B cell (primary cell): ENCODE results near the gene KAZN. TPM values are rescaled to one million over a fixed set of nuclear protein-coding genes. Genes with fewer than 3 reads are reported as not detected.

ENCODE experiments used
- ATAC-seq: fragments of 200-7000 bp; cut with Tn5 transposase; one replicate; pipeline ENCODE4 v1.10.0; 2021; ENCODE audit warnings: low read depth, mild to moderate bottlenecking, moderate number of reproducible peaks, moderate library complexity
- CTCF ChIA-PET: fragments of 350-600 bp; sonication (Branson Sonifier 250); formaldehyde crosslinking; loops from one replicate; lab custom pipeline; 2021; ENCODE audit warnings: antibody characterized with exemption, inconsistent platforms; lab: Charles Lee
- POLR2A ChIA-PET: fragments of 350-600 bp; sonication (Branson Sonifier 250); formaldehyde crosslinking; loops from one replicate; lab custom pipeline; 2021; ENCODE audit warnings: antibody characterized with exemption; lab: Charles Lee
- DNase-seq: peaks from one replicate; pipeline ENCODE4 v3.0.0; 2013
- H2AFZ ChIP-seq: 2 replicates; pipeline ENCODE4 v1.6.1; 2012; ENCODE audit warnings: mild to moderate bottlenecking, low read depth, low read length; ENCODE audit not compliant: insufficient read depth, poor library complexity, severe bottlenecking
- H3K27ac ChIP-seq, 2 donors: 1 replicate in 1 of 2; 2 replicates in 1 of 2; pipeline ENCODE4 v1.5.1; 2012 to 2013; ENCODE audit warnings: low read length in 2 of 2, mild to moderate bottlenecking in 2 of 2, moderate library complexity in 1 of 2
- H3K27me3 ChIP-seq, 4 experiments: fragments of 200-600 bp in 1 of 4; sonication (generic) in 1 of 4; replicated peaks in 1 of 4; 1 replicate in 2 of 4; 2 replicates in 2 of 4; pipeline versions ENCODE4 v1.6.1 to v1.7.0; 2013 to 2016; ENCODE audit warnings: low read length in 3 of 4, mild to moderate bottlenecking in 2 of 4, mixed read lengths in 1 of 4, moderate library complexity in 1 of 4; ENCODE audit not compliant: insufficient read depth in 4 of 4, control insufficient read depth in 3 of 4; ENCODE audit errors: control extremely low read depth in 1 of 4
- H3K36me3 ChIP-seq, 2 experiments: replicated peaks in 1 of 2; 1 replicate in 1 of 2; 2 replicates in 1 of 2; pipeline versions ENCODE4 v1.6.1 to v1.7.1; 2013; ENCODE audit warnings: low read length in 1 of 2; ENCODE audit not compliant: insufficient read depth in 2 of 2, control insufficient read depth in 1 of 2; ENCODE audit errors: control extremely low read depth in 1 of 2, extremely low read depth in 1 of 2
- H3K4me1 ChIP-seq, 2 donors: fragments of 200-600 bp in 1 of 2; sonication (generic) in 1 of 2; 1 replicate in 1 of 2; 2 replicates in 1 of 2; pipeline versions ENCODE4 v1.5.1 to v1.6.1; 2013 to 2017; ENCODE audit warnings: low read length in 2 of 2; ENCODE audit not compliant: control insufficient read depth in 2 of 2, insufficient read depth in 2 of 2
- H3K4me2 ChIP-seq: replicated peaks from 2 replicates; pipeline ENCODE3; 2012; ENCODE audit warnings: mild to moderate bottlenecking, low read depth, low read length; ENCODE audit not compliant: poor library complexity, severe bottlenecking
- H3K4me3 ChIP-seq, 5 experiments: fragments of 200-600 bp in 1 of 5; sonication (generic) in 1 of 5; 1 replicate in 3 of 5; 2 replicates in 2 of 5; pipeline versions ENCODE4 v1.5.1 to v1.7.0; 2011 to 2016; ENCODE audit warnings: low read length in 4 of 5, mild to moderate bottlenecking in 4 of 5, low read depth in 2 of 5, control low read depth in 1 of 5, moderate library complexity in 1 of 5; ENCODE audit not compliant: insufficient read depth in 1 of 5; ENCODE audit errors: control extremely low read depth in 1 of 5, extremely low read depth in 1 of 5
- H3K79me2 ChIP-seq: fragments of 200-600 bp; sonication (generic); one replicate; pipeline ENCODE4 v1.6.0; 2016; ENCODE audit warnings: low read length; ENCODE audit not compliant: control insufficient read depth, insufficient read depth
- H3K9ac ChIP-seq: fragments of 200-600 bp; sonication (generic); 2 replicates; pipeline ENCODE4 v1.6.1; 2017; ENCODE audit warnings: mild to moderate bottlenecking, low read length, moderate library complexity
- H3K9me3 ChIP-seq, 3 donors: one replicate each; pipeline versions ENCODE4 v1.6.1 to v1.7.1; 2013; ENCODE audit warnings: low read length in 2 of 3; ENCODE audit not compliant: control insufficient read depth in 2 of 3, insufficient read depth in 1 of 3; ENCODE audit errors: control extremely low read depth in 1 of 3
- H4K20me1 ChIP-seq: 2 replicates; pipeline ENCODE4 v1.6.0; 2012; ENCODE audit warnings: mild to moderate bottlenecking, low read length; ENCODE audit not compliant: insufficient read depth, control insufficient read depth, poor library complexity, severe bottlenecking
- H3K27ac Mint-ChIP-seq: one replicate; pipeline ENCODE4 v1.8.0; 2021; ENCODE audit warnings: mixed read lengths
- H3K27me3 Mint-ChIP-seq: one replicate; pipeline ENCODE4 v1.8.0; 2021; ENCODE audit warnings: mixed read lengths
- H3K4me1 Mint-ChIP-seq: one replicate; pipeline ENCODE4 v1.8.0; 2021; ENCODE audit warnings: mixed read lengths
- H3K4me3 Mint-ChIP-seq: one replicate; pipeline ENCODE4 v1.8.0; 2021; ENCODE audit warnings: mixed read lengths
- H3K9me3 Mint-ChIP-seq: one replicate; pipeline ENCODE4 v1.8.0; 2022; ENCODE audit warnings: mixed read lengths; ENCODE audit not compliant: insufficient read depth
- CTCF ChIP-seq: fragments of 200-600 bp; IDR thresholded peaks from one replicate; pipeline ENCODE4 v1.8.0; 2022; ENCODE audit warnings: antibody characterized with exemption, mild to moderate bottlenecking
- EZH2 ChIP-seq: IDR thresholded peaks from 2 replicates; pipeline ENCODE4 v1.6.1; 2012; ENCODE audit warnings: borderline replicate concordance, low read depth, mild to moderate bottlenecking, moderate library complexity, low read length; ENCODE audit not compliant: insufficient read depth, poor library complexity, severe bottlenecking
- WGBS: methylation state at CpG from one replicate; pipeline ENCODE4 v1.1.5; 2013; ENCODE audit warnings: missing lambda C conversion rate; ENCODE audit not compliant: insufficient coverage; 5-methylcytosine and 5-hydroxymethylcytosine counted together
- intact Hi-C: fragments of 100-400 bp; cut with micrococcal nuclease; formaldehyde crosslinking; loops from one replicate; pipeline ENCODE4 v1.10.0; 2022
- polyA plus RNA-seq: library from polyadenylated mRNA; depleted of rRNA; stranded (reverse); fragments of >200 nt; gene quantifications from 2 replicates; pipeline ENCODE4 v1.2.3, GENCODE V29; 2012
- total RNA-seq, 2 donors: library from RNA; stranded (reverse); fragments of 120-200 nt in 1 of 2; gene quantifications; 1 replicate in 1 of 2; 2 replicates in 1 of 2; pipeline versions ENCODE4 v1.2.3 to v1.2.4, GENCODE V29; 2013 to 2022

Gene KAZN
- total and polyA plus RNA-seq, 2 donors (not counting 1 experiment from before 2014, with no cell fraction given), result 0.13 to 0.39 TPM

- Histone ChIP-seq H3K36me3 (no peaks in the 10 kb centered on the region), H3K4me2 (no peak overlapping the region), H3K4me3 (no peak overlapping the region), H3K9ac (no peak overlapping the region), H3K27ac (no peak overlapping the region), H3K79me2 (no peaks in the 10 kb centered on the region), H3K4me1 (no peaks in the 10 kb centered on the region), H2AFZ (no peak overlapping the region), H4K20me1 (no peaks in the 10 kb centered on the region), H3K9me3 (peaks cover 0 to 13% (median 0%) of the 10 kb centered on the region in 3 donors), H3K27me3 (no peaks in the 10 kb centered on the region)
- ATAC-seq (no peak), DNase-seq (no peak)
- Mint-ChIP-seq H3K4me3 (no peak overlapping the region), H3K27me3 (no peaks in the 10 kb centered on the region), H3K27ac (no peak overlapping the region), H3K4me1 (no peaks in the 10 kb centered on the region), H3K9me3 (no peaks in the 10 kb centered on the region)
- no peak for TF ChIP-seq EZH2
- no peak for TF ChIP-seq CTCF
- ChIA-PET CTCF (no interaction called here), POLR2A (no interaction called here)
- intact Hi-C loops, result no loop called here
- WGBS, result 87% methylated on average over 17 of the region's 19 CpGs
These were observed 360.0 kb downstream of the KAZN start for GRCh38 chr1:14958249-14959058.

- ChIA-PET CTCF (no interaction called here), POLR2A (no interaction called here)
- DNase-seq (no peak), ATAC-seq (no peak)
- TF ChIP-seq EZH2 (no peak), CTCF (no peak)
- Histone ChIP-seq H3K9me3 (peaks cover 0 to 9% (median 0%) of the 10 kb centered on the region in 3 donors), H3K79me2 (no peaks in the 10 kb centered on the region), H3K9ac (no peak overlapping the region), H3K27ac (no peak overlapping the region), H2AFZ (no peak overlapping the region), H4K20me1 (no peaks in the 10 kb centered on the region), H3K4me2 (no peak overlapping the region), H3K4me3 (no peak overlapping the region), H3K4me1 (no peaks in the 10 kb centered on the region), H3K27me3 (no peaks in the 10 kb centered on the region), H3K36me3 (no peaks in the 10 kb centered on the region)
- intact Hi-C loops, result no loop called here
- H3K4me1 Mint-ChIP-seq, result no peaks in the 10 kb centered on the region
- no peak overlapping the region for H3K27ac Mint-ChIP-seq
- no peak overlapping the region for H3K4me3 Mint-ChIP-seq
- 93% methylated on average over 10 of the region's 14 CpGs for WGBS
- H3K27me3 Mint-ChIP-seq, result no peaks in the 10 kb centered on the region
- H3K9me3 Mint-ChIP-seq, result no peaks in the 10 kb centered on the region
These were observed 360.7 kb downstream of the KAZN start for GRCh38 chr1:14959059-14959694.
